Suppressor macrophage treated with lipopolysaccharide for 1 hour (primary cell): ENCODE data around the gene ACAP1.
A peak's percentile ranks its signal among the peaks of the same experiment; 100 is the strongest.

Source experiments
- DNase-seq, 3 donors: peaks; one replicate each; pipeline ENCODE4 v3.0.0-alpha.2; 2020 to 2022

ACAP1 gene

DNA sequence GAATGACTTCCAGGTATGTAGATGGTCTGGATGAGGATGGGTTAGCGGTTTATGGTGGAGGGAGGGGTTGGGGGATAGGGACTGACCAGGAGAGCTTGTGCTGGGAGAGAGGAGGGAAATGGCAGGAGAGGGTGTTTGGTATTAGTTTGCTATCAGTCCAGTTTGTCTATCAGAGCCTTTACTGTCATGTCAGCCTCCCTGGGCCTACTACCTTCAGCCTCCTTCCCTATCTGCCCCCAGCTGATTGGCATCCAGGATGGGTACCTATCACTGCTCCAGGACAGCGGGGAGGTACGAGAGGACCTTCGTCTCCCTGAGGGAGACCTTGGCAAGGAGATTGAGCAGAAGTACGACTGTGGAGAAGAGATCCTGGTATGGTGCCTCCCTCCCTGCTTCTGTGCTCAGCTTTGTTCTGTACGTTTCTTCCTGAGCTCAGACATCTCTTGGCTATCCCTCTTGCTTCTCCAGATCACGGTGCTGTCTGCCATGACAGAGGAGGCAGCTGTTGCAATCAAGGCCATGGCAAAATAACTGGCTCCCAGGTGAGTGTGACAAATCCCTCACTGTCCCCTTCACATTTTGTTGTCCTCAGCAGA lies 25.1 kb upstream of the ACAP1 start:
- no peak for DNase-seq

GRCh38 chr17:7312432-7313087 lies 23.8 kb upstream of the ACAP1 start:
- no peak for DNase-seq

DNA sequence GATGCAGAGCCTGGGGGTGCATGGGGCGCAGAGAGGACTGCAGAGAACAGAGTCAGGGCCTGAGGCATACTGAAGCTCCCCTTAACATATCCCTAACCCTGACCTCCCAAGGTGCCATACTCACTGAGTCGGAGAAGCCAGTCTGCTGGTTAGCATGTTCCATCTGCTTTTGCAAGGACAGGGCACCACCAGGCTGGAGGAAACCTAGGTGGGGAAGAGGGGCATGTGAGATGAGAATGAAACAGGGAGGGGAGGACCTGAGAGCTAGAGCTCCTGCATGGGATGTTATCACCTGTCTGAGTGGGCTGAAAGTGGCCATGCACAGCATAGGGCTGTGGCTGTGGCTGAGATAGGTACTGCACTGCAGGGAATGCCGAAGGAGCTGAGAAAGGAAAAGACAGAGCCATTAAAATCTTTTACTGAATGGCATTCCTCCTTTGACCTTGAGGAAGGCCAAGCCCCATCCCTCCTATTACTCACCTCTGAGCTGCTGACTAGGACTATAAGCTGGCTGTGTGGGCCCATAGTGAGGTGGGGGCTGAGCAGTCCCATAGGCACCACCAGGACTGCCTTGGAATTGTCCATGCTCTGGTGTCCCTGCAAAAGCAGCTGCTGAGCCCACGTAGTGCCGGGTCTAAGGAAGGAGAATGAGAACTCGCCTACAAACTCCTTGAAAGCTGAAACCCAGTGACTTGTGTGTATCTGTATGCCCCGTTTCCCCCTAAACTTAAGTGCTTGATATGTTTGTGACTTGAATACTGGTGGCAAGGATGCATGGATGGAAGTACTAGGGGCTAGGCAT lies 23.0 kb upstream of the ACAP1 start:
- DNase-seq = no peak

DNA sequence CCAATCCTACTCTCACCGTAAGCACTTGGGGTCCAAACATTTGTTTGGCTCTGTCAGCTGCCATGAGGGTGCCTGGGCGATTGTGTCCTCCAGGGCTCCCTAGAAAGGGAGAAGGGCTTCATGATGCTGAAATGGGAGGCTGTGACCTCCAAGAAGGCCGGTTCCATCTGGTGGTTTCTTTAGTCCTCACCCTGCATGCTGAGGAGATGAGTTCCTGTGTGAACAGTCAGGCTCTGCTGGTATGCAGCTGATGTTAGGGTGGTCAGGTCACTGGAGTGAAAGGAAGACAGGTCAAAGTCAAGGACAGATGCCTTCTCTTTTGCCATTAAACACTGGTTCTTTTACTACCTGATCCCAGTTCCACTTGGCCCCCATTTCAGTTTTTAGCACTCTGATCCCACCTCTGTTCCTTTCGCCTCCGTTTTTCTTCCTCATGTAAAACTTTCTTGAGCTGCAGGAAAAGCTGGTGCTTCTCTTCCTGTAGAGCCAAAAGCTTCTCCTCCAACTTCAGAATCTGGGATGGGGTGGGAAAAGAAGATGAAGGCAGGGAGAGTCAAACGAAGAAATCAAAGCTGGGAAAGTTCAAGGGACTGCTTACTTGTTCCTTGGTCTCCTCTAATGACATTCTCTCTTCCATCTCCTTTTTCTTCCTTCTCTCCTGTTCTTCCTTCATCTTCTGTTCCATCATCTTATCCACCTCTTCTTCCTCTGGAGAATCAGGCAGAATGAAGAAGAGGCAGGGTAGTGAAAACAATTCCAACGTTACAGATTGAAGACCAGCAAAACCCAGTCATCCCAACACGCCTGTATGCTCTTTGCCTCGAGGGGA lies 22.2 kb upstream of the ACAP1 start:
- DNase-seq = no peak

DNA sequence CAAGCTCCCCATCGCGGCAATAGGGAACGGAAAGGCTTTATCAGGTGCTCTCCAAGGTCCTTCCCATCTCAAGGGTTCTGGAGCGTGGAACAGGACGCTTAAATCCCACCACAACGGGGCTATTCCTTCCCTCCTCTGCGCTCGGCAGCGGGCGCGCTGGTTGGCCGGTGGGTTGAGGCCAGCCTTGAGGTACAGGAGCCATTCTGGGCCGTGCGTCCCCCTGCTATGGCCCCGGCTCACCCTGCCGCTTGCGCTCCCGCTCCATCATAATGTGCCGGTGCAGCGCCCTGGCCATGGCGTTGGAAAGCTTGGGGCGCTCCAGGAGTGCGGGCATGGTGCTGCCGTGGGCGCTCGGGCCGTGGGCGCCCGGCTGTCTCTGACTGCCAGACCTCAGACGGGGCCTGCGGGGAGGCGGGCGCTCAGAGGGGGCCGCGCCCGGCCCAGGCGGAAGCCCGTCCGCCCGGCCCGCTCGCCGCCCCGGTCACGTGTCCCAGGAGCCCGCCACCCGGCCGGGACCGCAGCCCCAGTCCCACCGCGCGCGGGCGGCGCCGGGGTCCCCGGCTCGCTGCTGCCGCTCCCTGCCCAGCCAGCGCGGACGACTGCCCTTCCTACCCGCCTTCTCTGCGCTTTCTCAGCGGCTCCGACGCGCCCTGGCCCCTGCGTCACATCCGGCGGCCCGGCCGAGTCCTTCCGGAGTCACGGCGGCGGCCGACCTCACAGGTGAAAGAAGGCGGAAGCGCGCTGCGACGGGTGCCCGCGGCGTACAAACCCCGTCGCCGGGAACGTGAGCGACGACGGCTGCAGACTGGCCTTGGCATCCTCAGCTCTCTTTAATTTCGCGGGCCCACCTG lies 21.4 kb upstream of the ACAP1 start, which contains the start of gene GPS2:
Gene GPS2, minus strand, starts transcription at position 642 of the 851 bp plus-strand sequence. Its CDS starts 308 bp downstream, at position 334.
- peak; percentile 90 to 95 (median 93) for DNase-seq

GRCh38 chr17:7315570-7316235 lies 20.6 kb upstream of the ACAP1 start:
- DNase-seq = no peak

- DNase-seq = no peak
Observed at GRCh38 chr17:7317161-7317803, 19.0 kb upstream of the ACAP1 start.

- no peak for DNase-seq
Observed at GRCh38 chr17:7318121-7318860, 18.0 kb upstream of the ACAP1 start.

GRCh38 chr17:7321466-7321865 lies 14.9 kb upstream of the ACAP1 start:
- DNase-seq = no peak

DNA sequence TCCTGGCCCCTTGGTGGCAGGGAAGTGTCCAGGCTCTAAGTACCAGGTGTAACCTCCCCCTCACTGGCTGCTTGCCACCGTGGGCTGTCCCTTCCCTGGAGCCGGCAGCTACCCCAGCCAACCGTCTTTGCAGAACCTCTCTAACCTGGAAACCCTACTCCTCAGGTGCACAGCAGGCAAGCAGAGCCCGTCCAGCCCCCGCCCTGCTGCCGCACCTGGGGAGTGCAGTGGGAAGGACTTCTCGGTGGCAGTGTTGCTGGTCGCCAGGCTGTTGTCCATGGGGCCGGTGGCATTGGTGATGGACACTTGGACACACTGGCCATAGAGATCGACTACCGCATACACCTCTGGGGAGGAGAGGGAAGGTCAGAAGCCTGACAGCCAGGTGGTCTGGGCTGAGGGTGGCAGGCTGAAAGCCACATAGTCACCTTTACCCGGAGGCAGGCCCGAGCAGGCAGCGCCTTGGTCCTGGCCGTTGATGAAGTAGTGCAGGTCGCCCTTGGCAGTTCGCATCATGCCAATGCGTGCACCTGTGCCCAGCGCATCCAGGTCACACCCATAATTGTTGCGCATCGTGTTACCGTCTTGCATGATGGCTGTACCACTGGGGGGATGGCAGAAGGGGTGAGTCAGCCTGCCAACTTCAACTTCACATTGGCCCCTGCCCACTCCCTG lies 13.7 kb upstream of the ACAP1 start:
- DNase-seq = no peak

DNA sequence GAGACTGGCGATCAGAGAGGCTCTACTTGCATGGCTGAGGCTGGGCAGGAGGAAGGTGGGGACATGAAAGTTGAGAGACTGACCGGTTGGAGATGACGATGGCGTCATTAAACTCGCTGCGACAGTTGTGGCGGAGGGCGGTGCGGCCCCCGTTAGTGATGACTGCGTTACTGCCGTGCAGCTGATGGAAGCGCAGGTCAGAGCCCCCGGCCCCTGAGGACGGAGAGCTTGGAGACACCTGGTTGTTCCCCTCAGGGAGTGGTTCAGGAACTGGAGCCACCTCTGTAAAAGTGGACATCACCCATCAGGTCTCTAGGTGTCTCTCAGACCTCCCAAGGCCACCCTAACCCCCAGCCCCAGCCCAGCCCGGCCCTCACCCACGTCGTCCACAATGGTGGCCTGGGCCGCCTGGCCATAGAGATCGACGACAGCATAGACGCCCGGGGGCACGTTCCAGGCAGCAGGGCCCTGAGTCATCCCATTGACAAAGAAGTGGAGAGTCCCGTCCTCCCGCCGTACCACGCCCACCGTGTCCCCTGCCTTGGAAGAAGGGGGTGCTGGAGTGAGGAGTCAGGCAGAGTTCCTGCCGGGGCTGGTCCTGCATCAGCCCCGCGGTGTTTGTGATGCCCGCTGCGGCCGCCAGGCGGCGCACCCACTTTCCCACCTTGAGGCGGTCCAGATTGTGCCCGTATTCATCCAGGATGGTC lies 12.4 kb upstream of the ACAP1 start:
- DNase-seq = peak; percentile 62 to 73 (median 68)

DNA sequence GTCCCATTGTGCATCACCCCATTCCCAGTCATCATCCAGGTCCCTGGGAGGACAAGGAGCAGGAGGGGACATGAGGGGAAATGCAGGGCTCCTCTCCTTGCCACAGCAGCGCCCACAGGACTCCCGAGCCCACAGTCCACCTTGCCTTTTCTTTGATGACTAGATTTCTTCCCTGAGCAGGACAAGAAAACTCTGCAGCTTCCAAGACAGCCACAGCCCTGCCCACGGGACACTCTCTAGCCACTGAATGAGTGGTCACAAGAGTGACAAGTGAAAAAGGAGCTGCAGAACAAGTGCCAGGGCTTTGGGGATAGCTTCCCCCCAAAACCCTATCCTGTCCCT lies 11.9 kb upstream of the ACAP1 start:
- DNase-seq = no peak

DNA sequence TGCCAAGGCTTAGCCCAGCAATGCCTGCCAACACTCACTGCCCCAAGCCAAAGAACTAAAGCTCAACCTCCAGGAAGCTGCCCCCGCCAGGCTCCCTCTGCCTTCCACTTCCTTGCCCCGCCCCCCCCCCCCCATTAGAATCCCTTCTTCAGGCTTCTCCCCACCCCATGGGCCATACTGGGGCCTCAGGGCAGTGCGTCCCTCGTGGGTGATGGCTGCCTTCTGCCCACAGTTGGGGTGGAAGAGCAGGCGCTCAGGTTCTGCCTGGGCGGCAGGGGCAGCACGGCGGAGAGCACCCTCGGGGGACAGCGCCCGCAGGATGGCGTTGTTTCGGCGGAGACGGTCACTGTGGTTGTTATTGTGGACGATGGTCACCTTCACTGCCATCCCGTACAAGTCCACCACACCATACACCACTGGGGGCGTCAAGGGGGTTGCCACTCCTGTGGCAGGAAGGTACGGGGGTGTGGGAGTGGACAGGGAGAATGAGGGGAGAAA lies 11.2 kb upstream of the ACAP1 start:
- DNase-seq = no peak

DNA sequence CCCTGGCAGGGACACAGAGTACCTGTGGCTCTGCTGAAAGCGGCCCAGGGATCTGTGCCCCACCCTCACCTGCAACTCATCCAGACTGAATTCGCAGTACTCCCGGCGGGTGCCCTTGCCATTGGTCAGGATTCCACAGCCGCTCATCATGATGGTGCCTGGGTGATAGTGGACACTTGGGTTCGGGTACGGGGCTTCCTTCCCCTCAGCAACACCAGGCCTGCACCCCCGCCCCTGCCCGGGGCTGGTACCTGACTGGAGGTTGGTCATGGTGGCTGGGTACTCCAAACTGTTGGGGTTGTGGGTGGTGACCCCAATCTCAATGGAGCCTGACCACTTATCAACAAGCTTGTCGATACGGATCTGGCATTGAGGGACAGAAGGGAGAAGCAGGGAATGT lies 10.1 kb upstream of the ACAP1 start:
- no peak for DNase-seq

GRCh38 chr17:7327056-7327455 lies 9.3 kb upstream of the ACAP1 start:
- no peak for DNase-seq

- no peak for DNase-seq
Observed at GRCh38 chr17:7327501-7327900, 8.8 kb upstream of the ACAP1 start.

DNA sequence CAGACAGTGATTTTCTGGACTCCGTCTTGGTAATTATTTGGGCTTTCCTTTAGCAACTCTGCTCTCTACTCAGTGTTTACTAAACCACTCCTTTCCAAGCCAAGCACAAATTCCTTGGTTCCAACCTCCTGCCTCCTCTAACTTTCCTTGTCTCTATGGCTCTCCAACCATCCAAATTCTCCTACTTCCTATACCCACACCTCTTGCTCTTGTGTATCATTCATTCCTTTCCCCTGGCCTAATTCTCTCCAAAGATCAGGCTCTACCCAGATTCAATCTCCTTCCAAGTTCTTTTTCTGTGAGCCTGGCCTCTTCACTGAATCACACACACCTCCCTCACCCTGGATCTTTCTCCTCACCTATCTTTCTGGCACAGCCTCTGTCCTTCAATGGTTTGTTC lies 8.3 kb upstream of the ACAP1 start:
- no peak for DNase-seq

GRCh38 chr17:7328840-7329373 lies 7.4 kb upstream of the ACAP1 start, which contains the start of gene NEURL4:
Gene NEURL4, minus strand, starts transcription at chr17:7329335. Its CDS starts 23 bp downstream, at chr17:7329312.
- DNase-seq = peak in 1 of 3 donors; percentile 34
